IPS-NIHi7 (cell line): Measurements from ENCODE around the gene MCUB.
A peak's percentile ranks its signal among the peaks of the same experiment; 100 is the strongest.
"Not testable (repeated sequence)": the region's sequence is repeated elsewhere in the genome, so short reads cannot be mapped to it uniquely, and the experiment has no call there.

Source experiments
- DNase-seq: peaks from one replicate; pipeline ENCODE4 v3.0.0; 2012; ENCODE audit warnings: mixed read lengths; ENCODE audit errors: extremely low spot score

Gene MCUB

GRCh38 chr4:109559983-109560686 is at the start of gene MCUB:
Gene MCUB, plus strand, starts transcription at chr4:109560246. Its CDS starts 92 bp downstream, at chr4:109560338.
- DNase-seq = peak; percentile 88

GRCh38 chr4:109510687-109511086 is 49.4 kb upstream of the MCUB start:
- DNase-seq = no peak

- DNase-seq = no peak
Measured at GRCh38 chr4:109511414-109511813, 48.6 kb upstream of the MCUB start.

- DNase-seq = not testable (repeated sequence)
Measured at GRCh38 chr4:109513368-109513767, 46.7 kb upstream of the MCUB start.

GRCh38 chr4:109532182-109532581 is 27.9 kb upstream of the MCUB start:
- DNase-seq = no peak

- DNase-seq = no peak
Measured at GRCh38 chr4:109545401-109545800, 14.6 kb upstream of the MCUB start.

- DNase-seq = no peak
Measured at GRCh38 chr4:109547394-109547793, 12.7 kb upstream of the MCUB start.

GRCh38 chr4:109548655-109549054 is 11.4 kb upstream of the MCUB start:
- DNase-seq = no peak

GRCh38 chr4:109552237-109552636 is 7.8 kb upstream of the MCUB start:
- no peak for DNase-seq

GRCh38 chr4:109553130-109553529 is 6.9 kb upstream of the MCUB start:
- no peak for DNase-seq

- DNase-seq = no peak
Measured at GRCh38 chr4:109554971-109555370, 5.1 kb upstream of the MCUB start.

- no peak for DNase-seq
Measured at GRCh38 chr4:109557433-109557832, 2.6 kb upstream of the MCUB start.

- not testable (repeated sequence) for DNase-seq
Measured at GRCh38 chr4:109558095-109558494, 2.0 kb upstream of the MCUB start.

- peak; percentile 58 for DNase-seq
Measured at GRCh38 chr4:109559625-109559982, 442 bp upstream of the MCUB start.

- DNase-seq = peak; percentile 56
Measured at GRCh38 chr4:109560687-109561461, 828 bp downstream of the MCUB start.

- no peak for DNase-seq
Measured at GRCh38 chr4:109562457-109563239, 2.6 kb downstream of the MCUB start.

- no peak for DNase-seq
Measured at GRCh38 chr4:109571494-109571893, 11.4 kb downstream of the MCUB start.

GRCh38 chr4:109572154-109572553 is 12.1 kb downstream of the MCUB start:
- no peak for DNase-seq

GRCh38 chr4:109574443-109574850 is 14.4 kb downstream of the MCUB start:
- DNase-seq = peak; percentile 25

- DNase-seq = no peak
Measured at GRCh38 chr4:109574931-109575804, 15.1 kb downstream of the MCUB start.

GRCh38 chr4:109576462-109576861 is 16.4 kb downstream of the MCUB start:
- DNase-seq = no peak
